ENCODE measurements around the gene FGF3. TPM values are rescaled to one million over a fixed set of nuclear protein-coding genes. Genes with fewer than 3 reads are reported as not detected.

Gene FGF3
- polyA plus RNA-seq, 1 donor from 2014 or later, result 3.7 TPM

Other genes with a start within 250 kb of the FGF3 start
- 1.7 and 2.7 TPM in 2 replicates for gene CCND1, start 178.3 kb downstream of the FGF3 start, polyA plus RNA-seq
- gene LTO1, start 144.1 kb downstream of the FGF3 start, polyA plus RNA-seq, result 44.4 and 47.9 TPM in 2 replicates
- 4.6 and 6.2 TPM in 2 replicates for gene FGF19, start 115.4 kb downstream of the FGF3 start, polyA plus RNA-seq
- gene FGF4, start 44.1 kb downstream of the FGF3 start, polyA plus RNA-seq, result not detected in 2 replicates

Data from neural cell (in vitro differentiated cells).